IPS-20b (cell line): Measurements from ENCODE around the gene BMPR1B.

Source experiments
- H3K27ac ChIP-seq: one replicate; pipeline ENCODE4 v1.5.1; 2013; ENCODE audit warnings: low read length
- H3K27me3 ChIP-seq: 2 replicates; pipeline ENCODE4 v1.6.1; 2013; ENCODE audit warnings: mild to moderate bottlenecking, low read length, inconsistent platforms; ENCODE audit not compliant: insufficient read depth
- H3K36me3 ChIP-seq: 2 replicates; pipeline ENCODE4 v1.6.1; 2013; ENCODE audit warnings: low read depth, mild to moderate bottlenecking, inconsistent platforms, low read length, moderate library complexity; ENCODE audit not compliant: insufficient read depth
- H3K4me1 ChIP-seq: 2 replicates; pipeline ENCODE4 v1.6.1; 2013; ENCODE audit warnings: mild to moderate bottlenecking, control low read depth, inconsistent platforms, low read length, moderate library complexity; ENCODE audit not compliant: insufficient read depth
- H3K4me3 ChIP-seq: 2 replicates; pipeline ENCODE4 v1.5.1; 2013; ENCODE audit warnings: mild to moderate bottlenecking, low read length, inconsistent platforms
- H3K9ac ChIP-seq: 2 replicates; pipeline ENCODE4 v1.6.1; 2013; ENCODE audit warnings: low read depth, mild to moderate bottlenecking, inconsistent platforms, low read length, moderate library complexity
- H3K9me3 ChIP-seq: 2 replicates; pipeline ENCODE4 v1.6.1; 2013; ENCODE audit warnings: mild to moderate bottlenecking, low read depth, low read length, inconsistent platforms; ENCODE audit not compliant: insufficient read depth

The BMPR1B gene

DNA sequence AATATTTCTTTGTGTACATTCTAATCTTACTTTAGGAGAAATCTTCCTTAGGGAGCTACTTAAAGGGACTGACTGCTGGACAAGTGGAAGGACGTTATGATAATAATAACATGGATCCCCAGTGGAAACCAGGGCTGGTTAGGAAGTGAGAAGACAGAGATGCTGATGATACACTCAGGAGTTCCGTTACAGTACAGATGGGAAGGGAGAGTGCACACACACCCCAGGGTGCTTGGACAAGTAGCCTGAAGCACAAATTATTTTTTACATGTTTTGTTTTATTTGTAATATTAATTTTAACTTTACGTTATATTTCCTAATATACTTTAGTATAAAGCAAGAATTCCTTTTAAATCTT lies 84.1 kb downstream of the BMPR1B start:
- Histone ChIP-seq H3K36me3 (no peaks in the 10 kb centered on the region), H3K4me1 (no peaks in the 10 kb centered on the region), H3K4me3 (no peak overlapping the region), H3K9me3 (peaks cover 11% of the 10 kb centered on the region), H3K9ac (no peak overlapping the region), H3K27ac (no peak overlapping the region), H3K27me3 (no peaks in the 10 kb centered on the region)

DNA sequence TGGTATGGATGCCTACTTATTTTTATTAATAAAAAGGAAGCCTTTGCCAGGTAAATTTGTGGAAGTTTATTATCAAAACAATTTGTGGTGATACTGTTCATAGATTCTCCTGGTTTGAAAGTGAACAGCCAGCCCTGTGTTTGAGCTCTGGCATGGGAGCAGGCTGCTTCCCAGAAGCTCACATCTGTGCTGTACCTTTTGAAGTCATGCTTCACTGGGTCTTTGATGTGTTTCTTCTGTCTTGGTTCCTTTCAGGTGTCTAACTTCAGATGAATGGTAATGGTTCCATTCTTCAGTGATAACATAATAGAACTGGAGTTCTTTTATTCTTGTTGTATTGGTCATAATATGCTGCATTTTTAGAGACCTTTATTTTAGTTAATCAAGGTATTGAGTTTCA lies 85.5 kb downstream of the BMPR1B start:
- Histone ChIP-seq H3K27ac (no peak overlapping the region), H3K4me3 (no peak overlapping the region), H3K36me3 (no peaks in the 10 kb centered on the region), H3K9ac (no peak overlapping the region), H3K27me3 (no peaks in the 10 kb centered on the region), H3K4me1 (no peaks in the 10 kb centered on the region), H3K9me3 (peaks cover 11% of the 10 kb centered on the region)

DNA sequence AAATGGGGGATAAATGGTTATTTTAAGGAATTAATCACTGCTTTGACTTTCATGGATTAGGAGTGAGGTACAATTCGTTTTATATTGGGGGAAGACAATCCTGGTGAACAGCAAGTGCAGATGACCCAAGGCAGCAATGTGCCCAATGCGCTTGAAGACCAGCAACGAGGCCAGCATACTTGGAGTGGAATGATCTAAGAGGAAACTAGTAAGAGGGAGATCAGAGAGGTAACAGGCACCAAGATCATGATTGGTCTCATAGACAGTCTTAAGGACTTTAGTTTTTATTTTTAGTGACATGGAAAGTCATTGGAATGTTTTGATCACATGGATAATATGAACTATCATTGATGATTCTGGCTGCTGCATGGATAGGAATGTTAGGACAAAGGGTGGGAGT lies 90.6 kb downstream of the BMPR1B start:
- Histone ChIP-seq H3K4me1 (no peaks in the 10 kb centered on the region), H3K4me3 (no peak overlapping the region), H3K27me3 (no peaks in the 10 kb centered on the region), H3K36me3 (no peaks in the 10 kb centered on the region), H3K9ac (no peak overlapping the region), H3K27ac (no peak overlapping the region), H3K9me3 (peaks cover 7% of the 10 kb centered on the region; the same call in 1 of the 2 replicates)

DNA sequence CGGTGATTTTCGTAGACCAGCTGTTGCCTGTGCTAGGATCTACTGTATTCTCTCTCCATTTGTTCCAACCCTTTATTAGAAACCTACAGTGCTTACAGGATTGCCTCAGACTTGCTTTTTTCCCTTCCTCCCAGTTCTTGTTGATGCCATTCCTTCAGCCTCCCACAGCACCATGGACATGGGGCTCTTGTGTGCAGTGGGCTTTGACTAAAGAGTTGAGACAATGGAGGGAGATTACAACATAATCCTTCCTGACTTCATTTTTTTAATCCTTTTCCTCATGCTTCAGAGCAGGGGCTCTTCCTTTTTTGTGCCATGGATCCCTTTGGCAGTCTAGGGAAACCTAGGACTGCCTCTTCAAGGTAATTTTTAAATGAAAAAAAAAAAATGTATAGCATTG lies 92.1 kb downstream of the BMPR1B start:
- Histone ChIP-seq H3K36me3 (no peaks in the 10 kb centered on the region), H3K9me3 (peaks cover 7% of the 10 kb centered on the region; the same call in 1 of the 2 replicates), H3K4me1 (no peaks in the 10 kb centered on the region), H3K4me3 (no peak overlapping the region), H3K27me3 (no peaks in the 10 kb centered on the region), H3K9ac (no peak overlapping the region), H3K27ac (no peak overlapping the region)

GRCh38 chr4:94852616-94853015 lies 94.9 kb downstream of the BMPR1B start:
- Histone ChIP-seq H3K27me3 (no peaks in the 10 kb centered on the region), H3K4me3 (no peak overlapping the region), H3K4me1 (no peaks in the 10 kb centered on the region), H3K27ac (no peak overlapping the region), H3K9ac (no peak overlapping the region), H3K36me3 (no peaks in the 10 kb centered on the region), H3K9me3 (no peaks in the 10 kb centered on the region)

DNA sequence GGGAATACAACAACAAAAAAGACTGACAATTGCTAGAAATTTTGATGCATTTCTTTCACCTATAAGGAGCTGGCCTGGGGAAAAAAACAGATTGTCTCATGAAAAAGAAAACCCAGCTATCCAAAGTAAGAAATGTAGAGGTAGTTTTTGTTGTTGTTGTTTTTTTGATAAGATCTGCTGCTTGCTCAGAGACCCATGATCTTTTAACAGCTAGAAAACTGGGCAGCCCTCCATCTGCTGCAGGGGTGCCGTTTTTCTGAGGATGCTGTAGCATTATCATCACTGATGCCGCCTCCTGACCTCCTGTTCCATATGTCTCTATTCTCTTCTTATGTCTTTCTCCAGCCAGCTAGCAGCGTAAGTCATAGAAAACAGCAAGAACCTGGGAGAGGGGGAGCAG lies 98.3 kb downstream of the BMPR1B start:
- no peak overlapping the region for H3K9ac ChIP-seq
- H3K4me1 ChIP-seq = no peaks in the 10 kb centered on the region
- no peaks in the 10 kb centered on the region for H3K9me3 ChIP-seq
- H3K27ac ChIP-seq = no peak overlapping the region
- H3K4me3 ChIP-seq = no peak overlapping the region
- no peaks in the 10 kb centered on the region for H3K36me3 ChIP-seq
- H3K27me3 ChIP-seq = no peaks in the 10 kb centered on the region

- Histone ChIP-seq H3K27me3 (no peaks in the 10 kb centered on the region), H3K4me3 (no peak overlapping the region), H3K9me3 (no peaks in the 10 kb centered on the region), H3K4me1 (peaks cover 4% of the 10 kb centered on the region; the same call in 1 of the 2 replicates), H3K27ac (no peak overlapping the region), H3K9ac (no peak overlapping the region), H3K36me3 (no peaks in the 10 kb centered on the region)
Measured at GRCh38 chr4:94870146-94870545, 112.4 kb downstream of the BMPR1B start.

DNA sequence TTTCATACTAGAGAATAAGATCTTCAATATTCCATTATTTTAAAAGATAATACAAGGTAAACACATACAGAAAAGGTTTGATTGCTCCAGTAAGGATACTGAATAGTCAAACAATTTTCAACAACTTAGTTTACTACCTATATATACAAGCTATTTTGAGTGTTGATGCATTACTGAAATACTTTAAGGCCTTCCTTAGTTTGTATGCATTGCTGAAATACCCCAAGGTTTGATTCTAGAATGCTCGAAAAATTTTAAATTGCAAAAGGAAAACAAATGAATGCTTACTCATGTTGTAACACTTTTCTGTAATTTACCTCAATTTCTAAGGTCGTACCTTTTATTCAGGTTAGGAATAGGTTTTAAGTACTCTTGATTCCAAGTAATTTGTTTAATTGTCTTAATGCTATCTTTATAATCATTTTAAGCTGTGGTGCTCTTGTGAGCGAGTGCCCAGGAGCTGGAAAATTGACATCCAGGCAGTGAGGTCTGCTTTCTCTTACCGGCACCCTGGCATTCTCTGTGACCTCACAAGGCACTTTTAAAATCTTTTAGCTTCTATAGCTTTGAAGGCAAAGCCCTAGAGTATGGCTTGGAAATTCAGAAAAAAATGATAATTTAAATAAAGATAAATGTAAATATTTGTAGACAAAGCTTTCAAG lies 114.0 kb downstream of the BMPR1B start:
- H3K27ac ChIP-seq = no peak overlapping the region
- no peaks in the 10 kb centered on the region for H3K9me3 ChIP-seq
- H3K4me1 ChIP-seq = peaks cover 4% of the 10 kb centered on the region; the same call in 1 of the 2 replicates
- H3K27me3 ChIP-seq = no peaks in the 10 kb centered on the region
- H3K36me3 ChIP-seq = no peaks in the 10 kb centered on the region
- no peak overlapping the region for H3K4me3 ChIP-seq
- no peak overlapping the region for H3K9ac ChIP-seq

- no peaks in the 10 kb centered on the region for H3K27me3 ChIP-seq
Measured at GRCh38 chr4:94877973-94878372, 120.2 kb downstream of the BMPR1B start.

GRCh38 chr4:94880956-94881355 lies 123.2 kb downstream of the BMPR1B start:
- no peak overlapping the region for H3K9ac ChIP-seq
- H3K9me3 ChIP-seq = no peaks in the 10 kb centered on the region
- H3K27me3 ChIP-seq = no peaks in the 10 kb centered on the region
- no peaks in the 10 kb centered on the region for H3K36me3 ChIP-seq
- no peak overlapping the region for H3K27ac ChIP-seq
- no peak overlapping the region for H3K4me3 ChIP-seq
- no peaks in the 10 kb centered on the region for H3K4me1 ChIP-seq

More at GRCh38 chr4:94877973-94878372, 120.2 kb downstream of the BMPR1B start:
- no peak overlapping the region for H3K4me3 ChIP-seq
- no peak overlapping the region for H3K27ac ChIP-seq
- H3K4me1 ChIP-seq = no peaks in the 10 kb centered on the region
- no peaks in the 10 kb centered on the region for H3K36me3 ChIP-seq
- no peak overlapping the region for H3K9ac ChIP-seq
- H3K9me3 ChIP-seq = no peaks in the 10 kb centered on the region

GRCh38 chr4:94882756-94883155 lies 125.0 kb downstream of the BMPR1B start:
- H3K27me3 ChIP-seq = no peaks in the 10 kb centered on the region
- H3K4me3 ChIP-seq = no peak overlapping the region
- H3K9ac ChIP-seq = no peak overlapping the region
- H3K9me3 ChIP-seq = no peaks in the 10 kb centered on the region
- no peak overlapping the region for H3K27ac ChIP-seq
- H3K4me1 ChIP-seq = peaks cover 7% of the 10 kb centered on the region; the same call in 1 of the 2 replicates
- no peaks in the 10 kb centered on the region for H3K36me3 ChIP-seq

- Histone ChIP-seq H3K27me3 (no peaks in the 10 kb centered on the region), H3K27ac (no peak overlapping the region), H3K4me3 (no peak overlapping the region), H3K4me1 (peaks cover 14% of the 10 kb centered on the region; the same call in 1 of the 2 replicates), H3K9ac (no peak overlapping the region), H3K9me3 (peaks cover 2% of the 10 kb centered on the region; the same call in 1 of the 2 replicates), H3K36me3 (no peaks in the 10 kb centered on the region)
Measured at GRCh38 chr4:94887027-94887426, 129.3 kb downstream of the BMPR1B start.
